Measurements from ENCODE around the gene PLEKHG5.
A peak's percentile ranks its signal among the peaks of the same experiment; 100 is the strongest.

Gene PLEKHG5

DNA sequence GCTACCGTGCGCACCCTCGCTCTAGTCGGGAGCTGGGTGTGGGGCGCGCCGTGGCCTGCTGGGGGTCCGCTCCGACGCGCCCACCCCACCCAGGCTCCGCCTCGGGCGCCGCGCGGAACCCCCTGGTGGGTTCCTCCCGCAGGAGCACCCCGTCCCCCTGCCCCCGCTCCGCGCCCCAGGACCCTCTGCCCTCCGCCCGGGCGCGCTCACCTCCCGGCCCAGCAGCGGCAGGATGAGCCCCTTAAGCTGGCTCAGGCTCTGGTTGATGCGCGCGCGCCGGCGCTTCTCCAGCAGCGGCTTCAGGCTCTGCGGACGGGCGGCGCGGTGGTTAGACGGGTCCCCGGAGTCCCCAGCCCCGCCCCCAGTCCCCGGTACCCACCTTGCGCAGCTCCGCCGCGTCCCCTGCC lies 72.1 kb downstream of the PLEKHG5 start:
- peak overlapping the region; percentile 99 for H3K27ac ChIP-seq

DNA sequence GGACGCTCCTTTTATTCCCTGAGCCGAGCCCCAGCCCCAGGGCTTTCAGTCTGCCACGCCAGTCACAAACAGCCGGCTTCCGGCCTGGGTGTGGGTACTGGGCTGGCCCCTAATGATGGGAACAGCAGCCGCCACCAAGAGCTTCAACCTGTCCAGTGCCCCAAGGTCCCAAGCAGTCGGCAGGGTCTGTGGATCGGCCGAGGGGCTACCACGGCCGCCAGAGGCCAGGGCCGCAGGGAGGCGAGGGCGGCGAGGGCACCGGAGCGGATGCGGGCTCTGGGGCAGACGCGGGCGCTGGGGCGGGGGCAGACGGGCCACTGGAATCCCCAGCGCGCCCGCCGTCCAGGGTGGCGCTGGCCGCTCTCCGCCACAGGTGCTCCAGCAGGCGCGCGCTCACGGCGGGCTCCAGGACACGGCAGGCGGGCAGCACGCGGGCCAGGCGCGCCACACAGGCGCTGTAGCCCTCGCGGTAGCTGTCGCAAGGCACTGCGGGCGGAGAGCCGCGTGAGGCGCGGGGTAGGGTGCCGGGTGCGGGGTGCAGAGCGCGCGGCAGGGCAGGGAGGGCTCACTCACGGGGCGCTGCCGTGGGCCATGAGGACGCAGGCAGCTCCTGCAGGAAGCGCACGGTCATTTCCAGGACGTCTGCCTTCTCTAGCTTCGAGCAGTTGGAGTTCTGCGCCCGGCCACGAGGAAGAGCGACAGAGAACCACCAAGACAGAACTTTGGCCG lies 72.6 kb downstream of the PLEKHG5 start:
- DNase-seq (ENCODE audit: low read depth, low spot score): no peak
- H3K27ac ChIP-seq: peak overlapping the region; percentile 99

More for the DNA sequence above, 72.1 kb downstream of the PLEKHG5 start:
- no peak for DNase-seq (ENCODE audit: low read depth, low spot score)

GRCh38 chr1:6417961-6418667 lies 73.4 kb downstream of the PLEKHG5 start:
- no peak for DNase-seq (ENCODE audit: low read depth, low spot score)
- H3K27ac ChIP-seq: peak overlapping the region; percentile 99
